CD4-positive, alpha-beta T cell treated with Interleukin-21 for 1 hour (primary cell): ENCODE results near the gene RUNX3.
"Not testable (repeated sequence)": the region's sequence is repeated elsewhere in the genome, so short reads cannot be mapped to it uniquely, and the experiment has no call there.

Experiments used
- DNase-seq: peaks from one replicate; pipeline ENCODE4 v3.0.0-alpha.2; 2020

The RUNX3 gene

GRCh38 chr1:24911651-24912155, 18.4 kb downstream of the RUNX3 start:
- DNase-seq = no peak

- DNase-seq = peak; percentile 93
Observed at GRCh38 chr1:24910751-24911650, 19.1 kb downstream of the RUNX3 start.

- DNase-seq = no peak
Observed at GRCh38 chr1:24910210-24910609, 19.9 kb downstream of the RUNX3 start.

GRCh38 chr1:24909388-24909898, 20.6 kb downstream of the RUNX3 start:
- no peak for DNase-seq

GRCh38 chr1:24908591-24909259, 21.4 kb downstream of the RUNX3 start:
- no peak for DNase-seq

- DNase-seq = not testable (repeated sequence)
Observed at GRCh38 chr1:24907587-24908294, 22.3 kb downstream of the RUNX3 start.

- DNase-seq = peak; percentile 0
Observed at GRCh38 chr1:24906760-24907490, 23.2 kb downstream of the RUNX3 start.

- no peak for DNase-seq
Observed at GRCh38 chr1:24905979-24906720, 23.9 kb downstream of the RUNX3 start.

- no peak for DNase-seq
Observed at GRCh38 chr1:24905355-24905978, 24.6 kb downstream of the RUNX3 start.

GRCh38 chr1:24904731-24905354, 25.2 kb downstream of the RUNX3 start:
- no peak for DNase-seq

- DNase-seq = peak; percentile 2
Observed at GRCh38 chr1:24903955-24904730, 25.9 kb downstream of the RUNX3 start.

GRCh38 chr1:24903560-24903954, 26.5 kb downstream of the RUNX3 start:
- DNase-seq = no peak

- peak; percentile 1 for DNase-seq
Observed at GRCh38 chr1:24903011-24903461, 27.0 kb downstream of the RUNX3 start.

GRCh38 chr1:24902471-24902891, 27.6 kb downstream of the RUNX3 start:
- DNase-seq = no peak

- no peak for DNase-seq
Observed at GRCh38 chr1:24901791-24902470, 28.1 kb downstream of the RUNX3 start.

GRCh38 chr1:24900985-24901781, 28.9 kb downstream of the RUNX3 start:
- no peak for DNase-seq

- no peak for DNase-seq
Observed at GRCh38 chr1:24900486-24900849, 29.6 kb downstream of the RUNX3 start.
